Measurements from ENCODE around the gene IER2.
A peak's percentile ranks its signal among the peaks of the same experiment; 100 is the strongest.
"Not testable (repeated sequence)": the region's sequence is repeated elsewhere in the genome, so short reads cannot be mapped to it uniquely, and the experiment has no call there.

IER2 gene

GRCh38 chr19:13146763-13147563 is 3.2 kb upstream of the IER2 start:
- DNase-seq = no peak

GRCh38 chr19:13149173-13149627 is 1.0 kb upstream of the IER2 start:
- DNase-seq = not testable (repeated sequence)

GRCh38 chr19:13149628-13150186 is 504 bp upstream of the IER2 start:
- DNase-seq = peak in 1 of 5 experiments; percentile 59

GRCh38 chr19:13150931-13151604 is 857 bp downstream of the IER2 start:
- peak in 2 of 5 experiments; percentile 22 to 49 for DNase-seq

GRCh38 chr19:13151605-13152355 is 1.6 kb downstream of the IER2 start:
- peak; percentile 91 to 97 (median 93) for DNase-seq

- DNase-seq = no peak
These were observed 2.3 kb downstream of the IER2 start for GRCh38 chr19:13152356-13152973.

- DNase-seq = peak; percentile 91 to 95 (median 94)
These were observed 2.9 kb downstream of the IER2 start for GRCh38 chr19:13152974-13153568.

- DNase-seq = no peak
These were observed 3.5 kb downstream of the IER2 start for GRCh38 chr19:13153569-13154240.

GRCh38 chr19:13154241-13154778 is 4.1 kb downstream of the IER2 start:
- DNase-seq = peak in 4 of 5 experiments; percentile 40 to 65 (median 45)

- DNase-seq = peak; percentile 50 to 86 (median 76)
These were observed 4.8 kb downstream of the IER2 start for GRCh38 chr19:13154911-13155471.

GRCh38 chr19:13155472-13156359 is 5.5 kb downstream of the IER2 start:
- DNase-seq = peak; percentile 39 to 87 (median 73)

GRCh38 chr19:13159713-13160112 is 9.5 kb downstream of the IER2 start:
- no peak for DNase-seq

GRCh38 chr19:13160557-13160956 is 10.3 kb downstream of the IER2 start:
- no peak for DNase-seq

- DNase-seq = peak; percentile 71 to 92 (median 77)
These were observed 12.8 kb downstream of the IER2 start for GRCh38 chr19:13162724-13163608.

GRCh38 chr19:13163609-13164342 is 13.6 kb downstream of the IER2 start:
- peak in 1 of 5 experiments; percentile 60 for DNase-seq

GRCh38 chr19:13164343-13165161 is 14.3 kb downstream of the IER2 start:
- peak in 4 of 5 experiments; percentile 5 to 49 (median 36) for DNase-seq
